SK-N-SH treated with all-trans-retinoic acid at 6 μM for 48 hours (cell line): ENCODE results near the gene FLNC.

Experiments
- ATAC-seq: fragments of 200-7000 bp; cut with Tn5 transposase; 3 replicates; pipeline ENCODE4 v1.9.1; 2020; ENCODE audit warnings: mild to moderate bottlenecking, moderate library complexity
- ARNTL ChIP-seq: fragments of 450-650 bp; formaldehyde crosslinking; IDR thresholded peaks from 2 replicates; pipeline ENCODE4 v1.5.0; 2020; ENCODE audit warnings: low read depth, mild to moderate bottlenecking, moderate library complexity, borderline replicate concordance
- BACH2 ChIP-seq: fragments of 250-450 bp; sonication (Bioruptor Pico); IDR thresholded peaks from 2 replicates; pipeline ENCODE4 v1.9.0; 2021; ENCODE audit warnings: mild to moderate bottlenecking, borderline replicate concordance
- CSDC2 ChIP-seq: fragments of 250-450 bp; sonication (Bioruptor Pico); IDR thresholded peaks from 2 replicates; pipeline ENCODE4 v1.5.0; 2020; ENCODE audit warnings: mild to moderate bottlenecking, moderate library complexity
- ESRRG ChIP-seq: fragments of 250-450 bp; sonication (Bioruptor Pico); IDR thresholded peaks from 2 replicates; pipeline ENCODE4 v1.6.1; 2021; ENCODE audit warnings: mild to moderate bottlenecking
- GLIS3 ChIP-seq: fragments of 250-450 bp; sonication (Bioruptor Pico); IDR thresholded peaks from 2 replicates; pipeline ENCODE4 v1.5.0; 2020; ENCODE audit warnings: mild to moderate bottlenecking, moderate library complexity
- ISL1 ChIP-seq: fragments of 250-450 bp; sonication (Bioruptor Pico); IDR thresholded peaks from 2 replicates; pipeline ENCODE4 v2.1.2; 2022; ENCODE audit warnings: mild to moderate bottlenecking, moderate library complexity
- PPARA ChIP-seq: fragments of 250-450 bp; sonication (Bioruptor Pico); IDR thresholded peaks from 2 replicates; pipeline ENCODE4 v1.5.0; 2020; ENCODE audit warnings: mild to moderate bottlenecking, borderline replicate concordance
- RARB ChIP-seq: fragments of 250-450 bp; sonication (Bioruptor Pico); IDR thresholded peaks from 2 replicates; pipeline ENCODE4 v1.8.0; 2021; ENCODE audit warnings: mild to moderate bottlenecking, moderate library complexity
- SNAI2 ChIP-seq: fragments of 250-450 bp; sonication (Bioruptor Pico); IDR thresholded peaks from 2 replicates; pipeline ENCODE4 v1.5.0; 2020; ENCODE audit warnings: mild to moderate bottlenecking, moderate library complexity
- TCF4 ChIP-seq: fragments of 250-450 bp; sonication (Bioruptor Pico); IDR thresholded peaks from 2 replicates; pipeline ENCODE4 v1.8.0; 2021; ENCODE audit warnings: mild to moderate bottlenecking, moderate library complexity, borderline replicate concordance
- TOX ChIP-seq: fragments of 250-450 bp; sonication (Bioruptor Pico); IDR thresholded peaks from 2 replicates; pipeline ENCODE4 v1.8.0; 2021; ENCODE audit warnings: mild to moderate bottlenecking, moderate library complexity, borderline replicate concordance
- ZC3H10 ChIP-seq: fragments of 250-450 bp; sonication (Bioruptor Pico); IDR thresholded peaks from 2 replicates; pipeline ENCODE4 v1.5.1; 2021; ENCODE audit warnings: mild to moderate bottlenecking, moderate library complexity
- ZFP3 ChIP-seq: fragments of 250-450 bp; sonication (Bioruptor Pico); IDR thresholded peaks from 2 replicates; pipeline ENCODE4 v1.5.0; 2020; ENCODE audit warnings: mild to moderate bottlenecking, moderate library complexity
- ZFP30 ChIP-seq: fragments of 450-650 bp; formaldehyde crosslinking; IDR thresholded peaks from 2 replicates; pipeline ENCODE4 v1.5.0; 2022; ENCODE audit warnings: mild to moderate bottlenecking, moderate library complexity
- ZNF565 ChIP-seq: fragments of 450-650 bp; formaldehyde crosslinking; conservative IDR thresholded peaks from 2 replicates; pipeline ENCODE4 v1.5.0; 2020; ENCODE audit warnings: low read depth, mild to moderate bottlenecking, moderate library complexity
- ZNF70 ChIP-seq: fragments of 450-650 bp; formaldehyde crosslinking; IDR thresholded peaks from 2 replicates; pipeline ENCODE4 v1.5.0; 2020; ENCODE audit warnings: mild to moderate bottlenecking, moderate library complexity
- ZNF8 ChIP-seq: fragments of 450-650 bp; formaldehyde crosslinking; IDR thresholded peaks from 2 replicates; pipeline ENCODE4 v1.5.0; 2020; ENCODE audit warnings: mild to moderate bottlenecking, moderate library complexity
- TF ChIP-seq, protein P1 (sequence below): fragments of 250-450 bp; sonication (Bioruptor Pico); IDR thresholded peaks from 2 replicates; pipeline ENCODE4 v1.8.0; 2021; ENCODE audit warnings: low read depth, mild to moderate bottlenecking, moderate library complexity, borderline replicate concordance
- TF ChIP-seq, protein P2 (sequence below): fragments of 250-450 bp; sonication (Bioruptor Pico); IDR thresholded peaks from 2 replicates; pipeline ENCODE4 v1.5.1; 2020; ENCODE audit warnings: low read depth, mild to moderate bottlenecking, moderate library complexity
- TF ChIP-seq, protein P3 (sequence below): fragments of 250-450 bp; sonication (Bioruptor Pico); IDR thresholded peaks from 2 replicates; pipeline ENCODE4 v1.5.0; 2020; ENCODE audit warnings: mild to moderate bottlenecking, moderate library complexity

Gene FLNC

DNA sequence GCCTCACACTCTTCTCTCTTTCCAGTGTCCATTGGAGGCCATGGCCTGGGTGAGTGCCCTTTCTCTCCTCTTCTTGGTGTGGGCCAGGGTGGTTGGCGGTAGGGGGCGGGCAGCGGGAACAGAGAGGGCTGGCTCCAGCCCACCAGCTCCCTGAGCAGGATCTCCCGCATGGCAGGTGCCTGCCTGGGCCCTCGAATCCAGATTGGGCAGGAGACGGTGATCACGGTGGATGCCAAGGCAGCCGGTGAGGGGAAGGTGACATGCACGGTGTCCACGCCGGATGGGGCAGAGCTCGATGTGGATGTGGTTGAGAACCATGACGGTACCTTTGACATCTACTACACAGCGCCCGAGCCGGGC lies 18.9 kb downstream of the FLNC start:
- no peak for ATAC-seq
- TF ChIP-seq TOX: no peak
- no peak for TF ChIP-seq ARNTL (CRISPR knock-in tag)
- TF ChIP-seq PPARA (CRISPR knock-in tag): no peak
- TF ChIP-seq ZNF70 (CRISPR knock-in tag): no peak
- TF ChIP-seq RARB (CRISPR knock-in tag): no peak
- no peak for TF ChIP-seq BACH2 (CRISPR knock-in tag)
- no peak for TF ChIP-seq ISL1 (CRISPR knock-in tag)
- TF ChIP-seq, protein P1, sequence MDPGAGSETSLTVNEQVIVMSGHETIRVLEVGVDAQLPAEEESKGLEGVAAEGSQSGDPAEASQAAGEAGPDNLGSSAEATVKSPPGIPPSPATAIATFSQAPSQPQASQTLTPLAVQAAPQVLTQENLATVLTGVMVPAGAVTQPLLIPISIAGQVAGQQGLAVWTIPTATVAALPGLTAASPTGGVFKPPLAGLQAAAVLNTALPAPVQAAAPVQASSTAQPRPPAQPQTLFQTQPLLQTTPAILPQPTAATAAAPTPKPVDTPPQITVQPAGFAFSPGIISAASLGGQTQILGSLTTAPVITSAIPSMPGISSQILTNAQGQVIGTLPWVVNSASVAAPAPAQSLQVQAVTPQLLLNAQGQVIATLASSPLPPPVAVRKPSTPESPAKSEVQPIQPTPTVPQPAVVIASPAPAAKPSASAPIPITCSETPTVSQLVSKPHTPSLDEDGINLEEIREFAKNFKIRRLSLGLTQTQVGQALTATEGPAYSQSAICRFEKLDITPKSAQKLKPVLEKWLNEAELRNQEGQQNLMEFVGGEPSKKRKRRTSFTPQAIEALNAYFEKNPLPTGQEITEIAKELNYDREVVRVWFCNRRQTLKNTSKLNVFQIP (CRISPR knock-in tag): no peak
- TF ChIP-seq ZFP30: no peak
- TF ChIP-seq ESRRG (CRISPR knock-in tag): no peak
- TF ChIP-seq, protein P2, sequence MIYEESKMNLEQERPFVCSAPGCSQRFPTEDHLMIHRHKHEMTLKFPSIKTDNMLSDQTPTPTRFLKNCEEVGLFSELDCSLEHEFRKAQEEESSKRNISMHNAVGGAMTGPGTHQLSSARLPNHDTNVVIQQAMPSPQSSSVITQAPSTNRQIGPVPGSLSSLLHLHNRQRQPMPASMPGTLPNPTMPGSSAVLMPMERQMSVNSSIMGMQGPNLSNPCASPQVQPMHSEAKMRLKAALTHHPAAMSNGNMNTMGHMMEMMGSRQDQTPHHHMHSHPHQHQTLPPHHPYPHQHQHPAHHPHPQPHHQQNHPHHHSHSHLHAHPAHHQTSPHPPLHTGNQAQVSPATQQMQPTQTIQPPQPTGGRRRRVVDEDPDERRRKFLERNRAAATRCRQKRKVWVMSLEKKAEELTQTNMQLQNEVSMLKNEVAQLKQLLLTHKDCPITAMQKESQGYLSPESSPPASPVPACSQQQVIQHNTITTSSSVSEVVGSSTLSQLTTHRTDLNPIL (CRISPR knock-in tag): no peak
- TF ChIP-seq GLIS3: no peak
- TF ChIP-seq ZC3H10: no peak

DNA sequence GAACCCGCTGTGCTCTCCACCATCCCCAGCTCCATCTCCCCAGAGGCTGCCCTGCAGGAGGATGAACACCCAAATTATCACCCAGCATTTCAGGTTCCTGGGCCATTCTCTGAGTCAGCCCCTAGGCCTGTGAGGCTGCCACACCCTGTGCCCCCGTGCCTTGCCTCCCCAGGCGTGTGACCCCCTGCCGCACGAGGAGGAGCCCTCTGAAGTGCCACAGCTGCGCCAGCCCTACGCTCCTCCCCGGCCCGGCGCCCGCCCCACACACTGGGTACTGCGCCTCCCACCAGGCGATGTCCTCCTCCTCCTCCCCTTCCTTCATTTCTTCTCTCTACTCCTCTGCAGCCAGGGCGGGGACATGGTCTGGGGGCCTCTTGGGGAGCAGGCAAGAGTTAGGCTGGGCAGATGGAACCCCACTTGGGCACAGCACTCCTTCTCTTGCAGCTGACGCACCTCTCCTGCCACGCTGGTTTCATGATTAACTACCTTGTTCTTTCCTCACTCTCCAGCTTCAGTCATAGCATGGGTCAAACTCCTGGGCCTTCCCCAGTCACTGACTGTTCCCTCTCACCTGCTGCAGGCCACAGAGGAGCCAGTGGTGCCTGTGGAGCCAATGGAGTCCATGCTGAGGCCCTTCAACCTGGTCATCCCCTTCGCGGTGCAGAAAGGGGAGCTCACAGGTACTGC lies 19.7 kb downstream of the FLNC start:
- TF ChIP-seq CSDC2 (CRISPR knock-in tag): no peak
- no peak for TF ChIP-seq TCF4
- TF ChIP-seq ISL1 (CRISPR knock-in tag): no peak
- no peak for TF ChIP-seq ARNTL (CRISPR knock-in tag)
- TF ChIP-seq ZFP3 (CRISPR knock-in tag): no peak
- TF ChIP-seq, protein P3, sequence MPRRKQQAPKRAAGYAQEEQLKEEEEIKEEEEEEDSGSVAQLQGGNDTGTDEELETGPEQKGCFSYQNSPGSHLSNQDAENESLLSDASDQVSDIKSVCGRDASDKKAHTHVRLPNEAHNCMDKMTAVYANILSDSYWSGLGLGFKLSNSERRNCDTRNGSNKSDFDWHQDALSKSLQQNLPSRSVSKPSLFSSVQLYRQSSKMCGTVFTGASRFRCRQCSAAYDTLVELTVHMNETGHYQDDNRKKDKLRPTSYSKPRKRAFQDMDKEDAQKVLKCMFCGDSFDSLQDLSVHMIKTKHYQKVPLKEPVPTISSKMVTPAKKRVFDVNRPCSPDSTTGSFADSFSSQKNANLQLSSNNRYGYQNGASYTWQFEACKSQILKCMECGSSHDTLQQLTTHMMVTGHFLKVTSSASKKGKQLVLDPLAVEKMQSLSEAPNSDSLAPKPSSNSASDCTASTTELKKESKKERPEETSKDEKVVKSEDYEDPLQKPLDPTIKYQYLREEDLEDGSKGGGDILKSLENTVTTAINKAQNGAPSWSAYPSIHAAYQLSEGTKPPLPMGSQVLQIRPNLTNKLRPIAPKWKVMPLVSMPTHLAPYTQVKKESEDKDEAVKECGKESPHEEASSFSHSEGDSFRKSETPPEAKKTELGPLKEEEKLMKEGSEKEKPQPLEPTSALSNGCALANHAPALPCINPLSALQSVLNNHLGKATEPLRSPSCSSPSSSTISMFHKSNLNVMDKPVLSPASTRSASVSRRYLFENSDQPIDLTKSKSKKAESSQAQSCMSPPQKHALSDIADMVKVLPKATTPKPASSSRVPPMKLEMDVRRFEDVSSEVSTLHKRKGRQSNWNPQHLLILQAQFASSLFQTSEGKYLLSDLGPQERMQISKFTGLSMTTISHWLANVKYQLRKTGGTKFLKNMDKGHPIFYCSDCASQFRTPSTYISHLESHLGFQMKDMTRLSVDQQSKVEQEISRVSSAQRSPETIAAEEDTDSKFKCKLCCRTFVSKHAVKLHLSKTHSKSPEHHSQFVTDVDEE (CRISPR knock-in tag): no peak
- TF ChIP-seq, protein P2 (CRISPR knock-in tag): no peak
- TF ChIP-seq SNAI2 (CRISPR knock-in tag): no peak
- TF ChIP-seq ZNF8 (CRISPR knock-in tag): no peak
- no peak for TF ChIP-seq PPARA (CRISPR knock-in tag)
- TF ChIP-seq GLIS3: no peak
- TF ChIP-seq, protein P1 (CRISPR knock-in tag): no peak
- TF ChIP-seq ZC3H10: no peak
- no peak for ATAC-seq

DNA sequence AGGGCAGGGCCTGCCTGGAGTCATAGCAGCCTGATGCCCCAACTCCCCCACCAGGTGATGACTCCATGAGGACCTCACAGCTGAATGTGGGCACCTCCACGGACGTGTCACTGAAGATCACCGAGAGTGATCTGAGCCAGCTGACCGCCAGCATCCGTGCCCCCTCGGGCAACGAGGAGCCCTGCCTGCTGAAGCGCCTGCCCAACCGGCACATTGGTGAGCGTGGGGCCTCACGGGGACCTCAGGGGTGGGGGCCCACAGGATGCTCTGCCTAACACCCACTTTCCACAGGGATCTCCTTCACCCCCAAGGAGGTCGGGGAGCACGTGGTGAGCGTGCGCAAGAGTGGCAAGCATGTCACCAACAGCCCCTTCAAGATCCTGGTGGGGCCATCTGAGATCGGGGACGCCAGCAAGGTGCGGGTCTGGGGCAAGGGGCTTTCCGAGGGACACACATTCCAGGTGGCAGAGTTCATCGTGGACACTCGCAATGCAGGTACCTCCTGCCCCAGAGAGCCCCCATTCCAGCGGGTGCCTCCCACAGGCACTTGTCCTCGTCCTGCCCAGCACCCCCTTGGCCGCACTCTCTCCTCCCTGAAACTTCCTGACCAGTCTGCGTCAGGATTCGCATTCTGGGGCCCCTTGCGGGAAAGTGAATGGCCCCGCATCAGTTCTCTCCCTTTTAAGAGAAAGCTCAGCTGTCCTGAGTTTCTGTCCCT lies 22.5 kb downstream of the FLNC start:
- no peak for TF ChIP-seq GLIS3
- no peak for TF ChIP-seq ZNF565 (CRISPR knock-in tag)
- TF ChIP-seq, protein P1 (CRISPR knock-in tag): no peak
- no peak for TF ChIP-seq RARB (CRISPR knock-in tag)
- ATAC-seq: no peak
